Vagina (tissue), 2 donors: Measurements from ENCODE around the gene PCDHGA10.

Source experiments
- CTCF ChIP-seq, 3 experiments: fragments of 450-650 bp in 2 of 3; fragments of 200-600 bp in 1 of 3; sonication (generic) in 1 of 3; IDR thresholded peaks; one replicate each; pipeline ENCODE4 v1.5.1; 2017 to 2019; ENCODE audit warnings: antibody characterized with exemption in 3 of 3, mild to moderate bottlenecking in 2 of 3, moderate library complexity in 2 of 3
- POLR2A ChIP-seq, 2 donors: fragments of 450-650 bp; IDR thresholded peaks; one replicate each; pipeline ENCODE4 v1.6.1; 2017; ENCODE audit warnings: antibody characterized with exemption in 2 of 2, mild to moderate bottlenecking in 2 of 2, moderate library complexity in 2 of 2
- POLR2AphosphoS5 ChIP-seq, 2 donors: sonication (generic); formaldehyde crosslinking; IDR thresholded peaks; one replicate each; pipeline ENCODE4 v1.9.0; 2017; ENCODE audit warnings: antibody characterized with exemption in 2 of 2, mild to moderate bottlenecking in 2 of 2, low read depth in 1 of 2; ENCODE audit not compliant: insufficient read depth in 1 of 2

- TF ChIP-seq CTCF (IDR thresholded peaks at IDR 0.05) (no peak), POLR2A (IDR thresholded peaks at IDR 0.05) (no peak), POLR2AphosphoS5 (IDR thresholded peaks at IDR 0.05; ENCODE audit: insufficient read depth in 1 of 2, low read depth in 1 of 2) (no peak)
Measured at GRCh38 chr5:141427783-141428426, 15.1 kb downstream of the PCDHGA10 start.
